PC-3 (cell line): ENCODE measurements around the gene ADAM12. TPM values are rescaled to one million over a fixed set of nuclear protein-coding genes. Genes with fewer than 3 reads are reported as not detected.
A peak's percentile ranks its signal among the peaks of the same experiment; 100 is the strongest.

Experiments
- ATAC-seq: fragments of 200-7000 bp; cut with Tn5 transposase; 2 replicates; pipeline ENCODE4 v1.9.1; 2020; ENCODE audit warnings: mild to moderate bottlenecking, moderate library complexity
- BruUV-seq: library from RNA; stranded (reverse); fragments of 400-500 nt; replicated peaks from 2 replicates; lab custom pipeline; 2021; lab: Mats Ljungman, UMichigan
- CTCF ChIA-PET: fragments of 300-600 bp; sonication (Branson Sonifier 250); formaldehyde crosslinking; loops from one replicate; lab custom pipeline; 2022; ENCODE audit warnings: antibody characterized with exemption; lab: Charles Lee
- POLR2A ChIA-PET: fragments of 300-600 bp; sonication (Branson Sonifier 250); formaldehyde crosslinking; loops from one replicate; lab custom pipeline; 2022; ENCODE audit warnings: antibody characterized with exemption; ENCODE audit not compliant: unreplicated experiment; lab: Charles Lee
- DNase-seq: peaks from one replicate; pipeline ENCODE4 v3.0.0-alpha.2; 2015
- H2AFZ ChIP-seq: fragments of 300-600 bp; sonication (generic); 2 replicates; pipeline ENCODE4 v1.6.0; 2016; ENCODE audit warnings: antibody characterized with exemption, low read length
- H3F3A ChIP-seq: fragments of 300-600 bp; sonication (generic); one replicate; pipeline ENCODE4 v1.6.0; 2017; ENCODE audit warnings: antibody characterized with exemption, low read length, control low read depth, mild to moderate bottlenecking; ENCODE audit not compliant: unreplicated experiment
- H3K27ac ChIP-seq: fragments of 300-600 bp; sonication (generic); 2 replicates; pipeline ENCODE4 v1.5.1; 2016; ENCODE audit warnings: mild to moderate bottlenecking, low read length
- H3K27me3 ChIP-seq: fragments of 300-600 bp; sonication (generic); 2 replicates; pipeline ENCODE4 v1.6.1; 2016; ENCODE audit warnings: low read length, mixed read lengths
- H3K36me3 ChIP-seq: fragments of 300-600 bp; sonication (generic); 2 replicates; pipeline ENCODE4 v1.6.1; 2016; ENCODE audit warnings: low read depth, mixed run types, low read length, mixed read lengths
- H3K4me1 ChIP-seq: fragments of 300-600 bp; sonication (generic); 2 replicates; pipeline ENCODE4 v1.5.1; 2016; ENCODE audit warnings: low read length; ENCODE audit not compliant: insufficient read depth
- H3K4me2 ChIP-seq: fragments of 300-600 bp; sonication (generic); 2 replicates; pipeline ENCODE4 v1.6.0; 2016; ENCODE audit warnings: low read length
- H3K4me3 ChIP-seq: fragments of 300-600 bp; sonication (generic); 2 replicates; pipeline ENCODE4 v1.5.1; 2016; ENCODE audit warnings: mild to moderate bottlenecking, low read length, mixed read lengths
- H3K79me2 ChIP-seq: fragments of 300-600 bp; sonication (generic); 2 replicates; pipeline ENCODE4 v1.6.1; 2017; ENCODE audit warnings: low read length, mixed read lengths
- H3K9ac ChIP-seq: fragments of 300-600 bp; sonication (generic); 2 replicates; pipeline ENCODE4 v1.6.0; 2016; ENCODE audit warnings: mild to moderate bottlenecking, low read length
- H3K9me2 ChIP-seq: fragments of 300-600 bp; sonication (generic); replicated peaks from 2 replicates; pipeline ENCODE4 v1.6.1; 2016; ENCODE audit warnings: mixed run types, low read length, mixed read lengths
- H3K9me3 ChIP-seq: fragments of 300-600 bp; sonication (generic); 2 replicates; pipeline ENCODE4 v1.6.1; 2016; ENCODE audit warnings: low read length, mixed read lengths
- H4K20me1 ChIP-seq: fragments of 300-600 bp; sonication (generic); 2 replicates; pipeline ENCODE4 v1.6.1; 2016; ENCODE audit warnings: low read length, mixed read lengths
- CTCF ChIP-seq: fragments of 300-600 bp; sonication (generic); conservative IDR thresholded peaks from 2 replicates; pipeline ENCODE4 v1.5.1; 2017; ENCODE audit warnings: antibody characterized with exemption, low read depth, mild to moderate bottlenecking, low read length
- EZH2 ChIP-seq: fragments of 300-600 bp; sonication (generic); IDR thresholded peaks from one replicate; pipeline ENCODE4 v1.6.1; 2017; ENCODE audit warnings: antibody characterized with exemption, mild to moderate bottlenecking, low read length; ENCODE audit not compliant: unreplicated experiment
- EZH2phosphoT487 ChIP-seq: fragments of 300-600 bp; sonication (generic); IDR thresholded peaks from 2 replicates; pipeline ENCODE4 v1.6.1; 2018; ENCODE audit warnings: mild to moderate bottlenecking, antibody characterized with exemption, low read length, borderline replicate concordance
- intact Hi-C: fragments of 100-400 bp; cut with micrococcal nuclease; formaldehyde crosslinking; loops from 2 replicates; pipeline ENCODE4 v1.9.0; 2023
- total RNA-seq: library from RNA; depleted of rRNA; stranded (reverse); fragments of >200 nt; gene quantifications from 2 replicates; pipeline ENCODE4 v1.2.3, GENCODE V29; 2014

ADAM12 gene
- total RNA-seq, 1 experiment from 2014 or later, result 3.4 TPM

- no peak overlapping the region for H3K4me3 ChIP-seq
- H3K4me2 ChIP-seq, result no peak overlapping the region
- peaks cover 22% of the 10 kb centered on the region for H3K4me1 ChIP-seq
- H3K27ac ChIP-seq, result peak overlapping the region; percentile 91
- H4K20me1 ChIP-seq, result no peaks in the 10 kb centered on the region
- H3K79me2 ChIP-seq, result no peaks in the 10 kb centered on the region
- no peak overlapping the region for H2AFZ ChIP-seq
- POLR2A ChIA-PET, result no interaction called here
- intact Hi-C loops, result no loop called here
- H3K9ac ChIP-seq, result peak overlapping the region; percentile 56
- no peaks in the 10 kb centered on the region for H3K27me3 ChIP-seq
- no peak for DNase-seq
- no TSS peak for BruUV-seq
- TF ChIP-seq CTCF (no peak), EZH2phosphoT487 (no peak), EZH2 (no peak)
- no peaks in the 10 kb centered on the region for H3F3A ChIP-seq
- no peaks in the 10 kb centered on the region for H3K9me2 ChIP-seq
- H3K9me3 ChIP-seq, result no peaks in the 10 kb centered on the region
- CTCF ChIA-PET, result no interaction called here
- no peak for ATAC-seq
- no peaks in the 10 kb centered on the region for H3K36me3 ChIP-seq
Observed at GRCh38 chr10:126074291-126074690, 314.0 kb downstream of the ADAM12 start.

GRCh38 chr10:126073606-126074005, 314.7 kb downstream of the ADAM12 start:
- ATAC-seq, result no peak; the same call in 1 of the 2 replicates
- no peaks in the 10 kb centered on the region for H3K27me3 ChIP-seq
- CTCF ChIA-PET, result no interaction called here

GRCh38 chr10:126072622-126073021, 315.7 kb downstream of the ADAM12 start:
- Histone ChIP-seq H2AFZ (no peak overlapping the region), H3K4me2 (no peak overlapping the region), H3F3A (no peaks in the 10 kb centered on the region), H3K9ac (no peak overlapping the region), H3K9me2 (no peaks in the 10 kb centered on the region), H3K27ac (no peak overlapping the region), H3K9me3 (no peaks in the 10 kb centered on the region), H3K79me2 (no peaks in the 10 kb centered on the region), H3K4me3 (no peak overlapping the region), H3K27me3 (no peaks in the 10 kb centered on the region), H3K36me3 (no peaks in the 10 kb centered on the region), H4K20me1 (no peaks in the 10 kb centered on the region), H3K4me1 (peaks cover 22% of the 10 kb centered on the region)
- ChIA-PET CTCF (no interaction called here), POLR2A (no interaction called here)
- ATAC-seq, result no peak
- intact Hi-C loops, result no loop called here
- no TSS peak for BruUV-seq
- no peak for DNase-seq
- TF ChIP-seq EZH2phosphoT487, result no peak
- no peak for TF ChIP-seq EZH2
- TF ChIP-seq CTCF, result no peak

More at GRCh38 chr10:126073606-126074005, 314.7 kb downstream of the ADAM12 start:
- no peaks in the 10 kb centered on the region for H4K20me1 ChIP-seq
- no peak overlapping the region for H2AFZ ChIP-seq
- H3K4me3 ChIP-seq, result no peak overlapping the region
- H3K9me3 ChIP-seq, result no peaks in the 10 kb centered on the region
- POLR2A ChIA-PET, result no interaction called here
- peaks cover 22% of the 10 kb centered on the region for H3K4me1 ChIP-seq
- H3K27ac ChIP-seq, result peak overlapping the region; percentile 91
- H3K4me2 ChIP-seq, result no peak overlapping the region; the same call in 1 of the 2 replicates
- DNase-seq, result peak; percentile 52
- H3K9me2 ChIP-seq, result no peaks in the 10 kb centered on the region
- TF ChIP-seq CTCF, result no peak
- no peaks in the 10 kb centered on the region for H3K36me3 ChIP-seq
- BruUV-seq, result no TSS peak
- no peaks in the 10 kb centered on the region for H3K79me2 ChIP-seq
- H3K9ac ChIP-seq, result peak overlapping the region; percentile 56
- H3F3A ChIP-seq, result no peaks in the 10 kb centered on the region
- intact Hi-C loops, result no loop called here
